ENCODE measurements around the gene KASH5.
"Not testable (repeated sequence)": the region's sequence is repeated elsewhere in the genome, so short reads cannot be mapped to it uniquely, and the experiment has no call there.

Gene KASH5

GRCh38 chr19:49453757-49454240 lies 65.8 kb downstream of the KASH5 start:
- no peak for DNase-seq (ENCODE audit: low read depth in 1 of 2, low spot score in 1 of 2)

GRCh38 chr19:49455773-49456172 lies 67.7 kb downstream of the KASH5 start:
- no peak for DNase-seq (ENCODE audit: low read depth in 1 of 2, low spot score in 1 of 2)

- no peak for DNase-seq (ENCODE audit: low read depth in 1 of 2, low spot score in 1 of 2)
Measured at GRCh38 chr19:49456326-49456725, 68.3 kb downstream of the KASH5 start.

GRCh38 chr19:49458567-49458903 lies 70.5 kb downstream of the KASH5 start:
- no peak for DNase-seq (ENCODE audit: low read depth in 1 of 2, low spot score in 1 of 2)

- no peak for DNase-seq (ENCODE audit: low read depth in 1 of 2, low spot score in 1 of 2)
Measured at GRCh38 chr19:49459388-49459787, 71.3 kb downstream of the KASH5 start.

GRCh38 chr19:49461130-49461529 lies 73.1 kb downstream of the KASH5 start:
- not testable (repeated sequence) for DNase-seq (ENCODE audit: low read depth in 1 of 2, low spot score in 1 of 2)

- no peak for DNase-seq (ENCODE audit: low read depth in 1 of 2, low spot score in 1 of 2)
Measured at GRCh38 chr19:49461656-49462055, 73.6 kb downstream of the KASH5 start.

GRCh38 chr19:49462492-49462891 lies 74.4 kb downstream of the KASH5 start:
- no peak for DNase-seq (ENCODE audit: low read depth in 1 of 2, low spot score in 1 of 2)

GRCh38 chr19:49463960-49464740 lies 76.1 kb downstream of the KASH5 start:
- DNase-seq (ENCODE audit: low read depth in 1 of 2, low spot score in 1 of 2): no peak

GRCh38 chr19:49465371-49465770 lies 77.3 kb downstream of the KASH5 start:
- DNase-seq (ENCODE audit: low read depth in 1 of 2, low spot score in 1 of 2): no peak
